ENCODE data around the gene BORCS6. TPM values are rescaled to one million over a fixed set of nuclear protein-coding genes. Genes with fewer than 3 reads are reported as not detected.

The BORCS6 gene
- total and polyA plus RNA-seq, 9 of the 15 experiments (the other 6 are each of a cell fraction or from before 2014, with no cell fraction given) = 0.01 to 7.4 (median 2.3) TPM

DNA sequence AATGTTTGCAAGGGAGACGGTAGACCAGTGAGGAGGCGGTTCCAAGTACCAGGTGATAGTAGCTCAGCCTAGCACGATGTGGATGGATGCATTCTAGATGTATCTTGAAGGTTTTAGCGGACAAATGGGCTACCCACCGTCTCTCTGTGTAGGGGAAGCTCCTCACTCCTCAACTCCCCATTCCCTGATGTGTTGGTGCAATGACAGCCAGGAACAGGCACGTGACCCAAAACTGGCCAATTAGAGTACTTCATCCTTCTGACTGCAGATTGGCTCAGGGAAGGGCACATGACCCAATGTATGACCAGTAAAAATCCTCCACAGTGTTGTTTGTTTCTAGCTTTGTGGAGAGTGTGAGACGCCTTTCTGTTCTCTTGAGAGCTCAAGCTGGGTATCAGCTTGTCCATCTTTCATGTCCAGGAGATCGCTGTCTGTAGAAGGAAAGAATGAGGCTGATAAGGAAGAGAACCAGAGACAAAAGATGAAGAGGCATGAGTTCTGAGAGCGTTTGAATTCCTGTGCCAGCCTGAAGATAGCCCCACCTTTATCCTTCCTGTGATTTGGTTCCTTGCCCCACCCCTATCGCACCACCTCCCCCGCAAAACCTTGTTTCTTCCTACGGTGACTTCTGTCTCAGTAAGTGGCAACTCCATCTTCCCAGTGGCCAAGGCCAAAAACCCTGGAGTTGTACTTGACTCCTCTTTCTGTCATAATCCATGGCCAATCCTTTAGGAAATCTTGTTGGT lies 2.3 kb upstream of the BORCS6 start (continued):
- TF ChIP-seq, protein P1, sequence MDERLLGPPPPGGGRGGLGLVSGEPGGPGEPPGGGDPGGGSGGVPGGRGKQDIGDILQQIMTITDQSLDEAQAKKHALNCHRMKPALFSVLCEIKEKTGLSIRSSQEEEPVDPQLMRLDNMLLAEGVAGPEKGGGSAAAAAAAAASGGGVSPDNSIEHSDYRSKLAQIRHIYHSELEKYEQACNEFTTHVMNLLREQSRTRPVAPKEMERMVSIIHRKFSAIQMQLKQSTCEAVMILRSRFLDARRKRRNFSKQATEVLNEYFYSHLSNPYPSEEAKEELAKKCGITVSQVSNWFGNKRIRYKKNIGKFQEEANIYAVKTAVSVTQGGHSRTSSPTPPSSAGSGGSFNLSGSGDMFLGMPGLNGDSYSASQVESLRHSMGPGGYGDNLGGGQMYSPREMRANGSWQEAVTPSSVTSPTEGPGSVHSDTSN (CRISPR knock-in tag; IDR thresholded peaks at IDR 0.05; ENCODE audit: low read depth) = no peak
- TF ChIP-seq, protein P1 (tag; conservative IDR thresholded peaks at IDR 0.05; ENCODE audit: low read depth) = no peak
- TF ChIP-seq MYC (IDR thresholded peaks at IDR 0.05; ENCODE audit: low read depth, low read length) = no peak
- TF ChIP-seq MYC (CRISPR knock-in tag; IDR thresholded peaks at IDR 0.05; ENCODE audit: borderline replicate concordance, low read depth) = no peak
- no peak for TF ChIP-seq RAD21 (CRISPR knock-in tag; conservative IDR thresholded peaks at IDR 0.05 in 1 of 2, IDR thresholded peaks at IDR 0.05 in 1 of 2)
- TF ChIP-seq PTTG1 (tag; IDR thresholded peaks at IDR 0.05; ENCODE audit: low read depth) = no peak
- TF ChIP-seq MCM3 (IDR thresholded peaks at IDR 0.05) = no peak
- TF ChIP-seq RBM34 (IDR thresholded peaks at IDR 0.05; ENCODE audit: borderline replicate concordance, insufficient read depth, low read length) = no peak
- no peak for TF ChIP-seq CEBPG (CRISPR knock-in tag; IDR thresholded peaks at IDR 0.05)
- no peak for TF ChIP-seq CEBPG (tag; conservative IDR thresholded peaks at IDR 0.05 in 1 of 2, IDR thresholded peaks at IDR 0.05 in 1 of 2)
- TF ChIP-seq, protein P2, sequence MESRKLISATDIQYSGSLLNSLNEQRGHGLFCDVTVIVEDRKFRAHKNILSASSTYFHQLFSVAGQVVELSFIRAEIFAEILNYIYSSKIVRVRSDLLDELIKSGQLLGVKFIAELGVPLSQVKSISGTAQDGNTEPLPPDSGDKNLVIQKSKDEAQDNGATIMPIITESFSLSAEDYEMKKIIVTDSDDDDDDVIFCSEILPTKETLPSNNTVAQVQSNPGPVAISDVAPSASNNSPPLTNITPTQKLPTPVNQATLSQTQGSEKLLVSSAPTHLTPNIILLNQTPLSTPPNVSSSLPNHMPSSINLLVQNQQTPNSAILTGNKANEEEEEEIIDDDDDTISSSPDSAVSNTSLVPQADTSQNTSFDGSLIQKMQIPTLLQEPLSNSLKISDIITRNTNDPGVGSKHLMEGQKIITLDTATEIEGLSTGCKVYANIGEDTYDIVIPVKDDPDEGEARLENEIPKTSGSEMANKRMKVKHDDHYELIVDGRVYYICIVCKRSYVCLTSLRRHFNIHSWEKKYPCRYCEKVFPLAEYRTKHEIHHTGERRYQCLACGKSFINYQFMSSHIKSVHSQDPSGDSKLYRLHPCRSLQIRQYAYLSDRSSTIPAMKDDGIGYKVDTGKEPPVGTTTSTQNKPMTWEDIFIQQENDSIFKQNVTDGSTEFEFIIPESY (CRISPR knock-in tag; IDR thresholded peaks at IDR 0.05) = no peak
- no peak for TF ChIP-seq ZNF124 (CRISPR knock-in tag; IDR thresholded peaks at IDR 0.05)
- no peak for TF ChIP-seq RBM14 (IDR thresholded peaks at IDR 0.05; ENCODE audit: borderline replicate concordance, insufficient read depth, low read depth, low read length)
- no peak for TF ChIP-seq ARHGAP35 (IDR thresholded peaks at IDR 0.05; ENCODE audit: partially characterized antibody)
- TF ChIP-seq, protein P3, sequence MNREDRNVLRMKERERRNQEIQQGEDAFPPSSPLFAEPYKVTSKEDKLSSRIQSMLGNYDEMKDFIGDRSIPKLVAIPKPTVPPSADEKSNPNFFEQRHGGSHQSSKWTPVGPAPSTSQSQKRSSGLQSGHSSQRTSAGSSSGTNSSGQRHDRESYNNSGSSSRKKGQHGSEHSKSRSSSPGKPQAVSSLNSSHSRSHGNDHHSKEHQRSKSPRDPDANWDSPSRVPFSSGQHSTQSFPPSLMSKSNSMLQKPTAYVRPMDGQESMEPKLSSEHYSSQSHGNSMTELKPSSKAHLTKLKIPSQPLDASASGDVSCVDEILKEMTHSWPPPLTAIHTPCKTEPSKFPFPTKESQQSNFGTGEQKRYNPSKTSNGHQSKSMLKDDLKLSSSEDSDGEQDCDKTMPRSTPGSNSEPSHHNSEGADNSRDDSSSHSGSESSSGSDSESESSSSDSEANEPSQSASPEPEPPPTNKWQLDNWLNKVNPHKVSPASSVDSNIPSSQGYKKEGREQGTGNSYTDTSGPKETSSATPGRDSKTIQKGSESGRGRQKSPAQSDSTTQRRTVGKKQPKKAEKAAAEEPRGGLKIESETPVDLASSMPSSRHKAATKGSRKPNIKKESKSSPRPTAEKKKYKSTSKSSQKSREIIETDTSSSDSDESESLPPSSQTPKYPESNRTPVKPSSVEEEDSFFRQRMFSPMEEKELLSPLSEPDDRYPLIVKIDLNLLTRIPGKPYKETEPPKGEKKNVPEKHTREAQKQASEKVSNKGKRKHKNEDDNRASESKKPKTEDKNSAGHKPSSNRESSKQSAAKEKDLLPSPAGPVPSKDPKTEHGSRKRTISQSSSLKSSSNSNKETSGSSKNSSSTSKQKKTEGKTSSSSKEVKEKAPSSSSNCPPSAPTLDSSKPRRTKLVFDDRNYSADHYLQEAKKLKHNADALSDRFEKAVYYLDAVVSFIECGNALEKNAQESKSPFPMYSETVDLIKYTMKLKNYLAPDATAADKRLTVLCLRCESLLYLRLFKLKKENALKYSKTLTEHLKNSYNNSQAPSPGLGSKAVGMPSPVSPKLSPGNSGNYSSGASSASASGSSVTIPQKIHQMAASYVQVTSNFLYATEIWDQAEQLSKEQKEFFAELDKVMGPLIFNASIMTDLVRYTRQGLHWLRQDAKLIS (CRISPR knock-in tag; IDR thresholded peaks at IDR 0.05) = no peak
- peak; percentile 82 for TF ChIP-seq DPF2 (IDR thresholded peaks at IDR 0.05)
- TF ChIP-seq, protein P4, sequence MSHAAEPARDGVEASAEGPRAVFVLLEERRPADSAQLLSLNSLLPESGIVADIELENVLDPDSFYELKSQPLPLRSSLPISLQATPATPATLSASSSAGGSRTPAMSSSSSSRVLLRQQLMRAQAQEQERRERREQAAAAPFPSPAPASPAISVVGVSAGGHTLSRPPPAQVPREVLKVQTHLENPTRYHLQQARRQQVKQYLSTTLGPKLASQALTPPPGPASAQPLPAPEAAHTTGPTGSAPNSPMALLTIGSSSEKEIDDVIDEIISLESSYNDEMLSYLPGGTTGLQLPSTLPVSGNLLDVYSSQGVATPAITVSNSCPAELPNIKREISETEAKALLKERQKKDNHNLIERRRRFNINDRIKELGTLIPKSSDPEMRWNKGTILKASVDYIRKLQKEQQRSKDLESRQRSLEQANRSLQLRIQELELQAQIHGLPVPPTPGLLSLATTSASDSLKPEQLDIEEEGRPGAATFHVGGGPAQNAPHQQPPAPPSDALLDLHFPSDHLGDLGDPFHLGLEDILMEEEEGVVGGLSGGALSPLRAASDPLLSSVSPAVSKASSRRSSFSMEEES (CRISPR knock-in tag; IDR thresholded peaks at IDR 0.05) = peak; percentile 99
- no peak for TF ChIP-seq STAT5A (IDR thresholded peaks at IDR 0.05; ENCODE audit: borderline replicate concordance, low read length)
